Activated CD8-positive, alpha-beta memory T cell treated with anti-CD3 and anti-CD28 coated beads, Interleukin-2, amount 50 U/mL, for 24 hours (primary cell): ENCODE results near the gene APLF.
"Not testable (repeated sequence)": the region's sequence is repeated elsewhere in the genome, so short reads cannot be mapped to it uniquely, and the experiment has no call there.

Source experiments
- DNase-seq: peaks from one replicate; pipeline ENCODE4 v3.0.0-alpha.2; 2020; ENCODE audit errors: extremely low read depth

APLF gene

GRCh38 chr2:68529156-68529555 lies 61.8 kb downstream of the APLF start:
- DNase-seq = not testable (repeated sequence)

GRCh38 chr2:68529651-68530050 lies 62.3 kb downstream of the APLF start:
- not testable (repeated sequence) for DNase-seq

- DNase-seq = no peak
Measured at GRCh38 chr2:68536000-68536399, 68.6 kb downstream of the APLF start.

GRCh38 chr2:68537011-68537410 lies 69.6 kb downstream of the APLF start:
- DNase-seq = no peak

- no peak for DNase-seq
Measured at GRCh38 chr2:68537809-68538208, 70.4 kb downstream of the APLF start.

GRCh38 chr2:68544811-68545210 lies 77.4 kb downstream of the APLF start:
- no peak for DNase-seq

- no peak for DNase-seq
Measured at GRCh38 chr2:68548396-68548795, 81.0 kb downstream of the APLF start.

GRCh38 chr2:68553098-68553497 lies 85.7 kb downstream of the APLF start:
- DNase-seq = no peak

GRCh38 chr2:68555425-68556206 lies 88.2 kb downstream of the APLF start:
- DNase-seq = not testable (repeated sequence)

GRCh38 chr2:68556381-68556780 lies 89.0 kb downstream of the APLF start:
- no peak for DNase-seq

GRCh38 chr2:68558576-68558975 lies 91.2 kb downstream of the APLF start:
- no peak for DNase-seq

- DNase-seq = no peak
Measured at GRCh38 chr2:68559692-68560091, 92.3 kb downstream of the APLF start.

GRCh38 chr2:68560545-68560944 lies 93.2 kb downstream of the APLF start:
- DNase-seq = no peak

- DNase-seq = no peak
Measured at GRCh38 chr2:68561372-68561771, 94.0 kb downstream of the APLF start.

- DNase-seq = no peak
Measured at GRCh38 chr2:68562934-68563333, 95.5 kb downstream of the APLF start.

GRCh38 chr2:68564426-68564825 lies 97.0 kb downstream of the APLF start:
- no peak for DNase-seq

GRCh38 chr2:68565273-68565672 lies 97.9 kb downstream of the APLF start:
- no peak for DNase-seq

- no peak for DNase-seq
Measured at GRCh38 chr2:68565858-68566257, 98.5 kb downstream of the APLF start.

- no peak for DNase-seq
Measured at GRCh38 chr2:68566362-68566761, 99.0 kb downstream of the APLF start.

- DNase-seq = no peak
Measured at GRCh38 chr2:68568116-68568515, 100.7 kb downstream of the APLF start.

- DNase-seq = no peak
Measured at GRCh38 chr2:68569604-68570003, 102.2 kb downstream of the APLF start.

- DNase-seq = not testable (repeated sequence)
Measured at GRCh38 chr2:68570434-68570833, 103.0 kb downstream of the APLF start.

- DNase-seq = no peak
Measured at GRCh38 chr2:68574202-68574791, 106.9 kb downstream of the APLF start.

- DNase-seq = no peak
Measured at GRCh38 chr2:68577183-68577582, 109.8 kb downstream of the APLF start.
